ENCODE data around the gene SUSD1.

GRCh38 chr9:112044186-112044585 lies 130.9 kb downstream of the SUSD1 start:
- no peak for TF ChIP-seq POLR2A (IDR thresholded peaks at IDR 0.05)
- no peak for TF ChIP-seq CTCF (IDR thresholded peaks at IDR 0.05)
- TF ChIP-seq EP300 (IDR thresholded peaks at IDR 0.05): no peak
- TF ChIP-seq POLR2AphosphoS5 (IDR thresholded peaks at IDR 0.05): no peak

Data from stomach (tissue), 4 donors.